ENCODE results near the gene FNBP1. TPM values are rescaled to one million over a fixed set of nuclear protein-coding genes. Genes with fewer than 3 reads are reported as not detected.

FNBP1 gene
- total and polyA plus RNA-seq, 4 donors = 21.9 to 92.9 (median 63.8) TPM

- WGBS, 2 donors = 78% methylated on average over 28 of the region's 28 CpGs
- no peaks in the 10 kb centered on the region for H3K4me1 ChIP-seq (ENCODE audit: control insufficient read depth in 1 of 2, insufficient read depth in 2 of 2, low read length in 2 of 2)
- H3K36me3 ChIP-seq (ENCODE audit: control insufficient read depth in 1 of 2, insufficient read depth in 2 of 2, low read length in 1 of 2) = peaks cover 0 to 9% of the 10 kb centered on the region in 2 donors
- no peak overlapping the region for H3K27ac ChIP-seq (ENCODE audit: low read depth in 1 of 2, low read length in 2 of 2)
- no peaks in the 10 kb centered on the region for H3K27me3 ChIP-seq (ENCODE audit: control insufficient read depth in 1 of 2, insufficient read depth in 2 of 2, low read length in 1 of 2)
- H3K9me3 ChIP-seq (ENCODE audit: control insufficient read depth, low read length) = no peaks in the 10 kb centered on the region
- ATAC-seq (ENCODE audit: low FRiP score) (no peak), DNase-seq (peak in 1 of 2 donors; percentile 62)
- H3K4me3 ChIP-seq (ENCODE audit: low read length in 2 of 2) = no peak overlapping the region
- intact Hi-C loops (cut with DNase I) = no loop called here
Observed at GRCh38 chr9:129880654-129881546, 162.1 kb downstream of the FNBP1 start.

- no peaks in the 10 kb centered on the region for H3K9me3 ChIP-seq (ENCODE audit: control insufficient read depth, low read length)
- DNase-seq = peak in 1 of 2 donors; percentile 75
- no peak overlapping the region for H3K4me3 ChIP-seq (ENCODE audit: low read length in 2 of 2)
- intact Hi-C loops (cut with DNase I) = no loop called here
- no peak for ATAC-seq (ENCODE audit: low FRiP score)
- H3K36me3 ChIP-seq (ENCODE audit: control insufficient read depth in 1 of 2, insufficient read depth in 2 of 2, low read length in 1 of 2) = peaks cover 0 to 15% of the 10 kb centered on the region in 2 donors
- H3K27me3 ChIP-seq (ENCODE audit: control insufficient read depth in 1 of 2, insufficient read depth in 2 of 2, low read length in 1 of 2) = no peaks in the 10 kb centered on the region
- WGBS, 2 donors = 90 to 93% methylated on average over 31 of the region's 31 CpGs
- no peak overlapping the region for H3K27ac ChIP-seq (ENCODE audit: low read depth in 1 of 2, low read length in 2 of 2)
- no peaks in the 10 kb centered on the region for H3K4me1 ChIP-seq (ENCODE audit: control insufficient read depth in 1 of 2, insufficient read depth in 2 of 2, low read length in 2 of 2)
Observed at GRCh38 chr9:129879991-129880653, 162.9 kb downstream of the FNBP1 start.

- 90% methylated on average over 17 of the region's 17 CpGs for WGBS, 2 donors
- Histone ChIP-seq H3K27ac (ENCODE audit: low read depth in 1 of 2, low read length in 2 of 2) (no peak overlapping the region), H3K4me1 (ENCODE audit: control insufficient read depth in 1 of 2, insufficient read depth in 2 of 2, low read length in 2 of 2) (no peaks in the 10 kb centered on the region), H3K36me3 (ENCODE audit: control insufficient read depth in 1 of 2, insufficient read depth in 2 of 2, low read length in 1 of 2) (peaks cover 0 to 18% of the 10 kb centered on the region in 2 donors), H3K9me3 (ENCODE audit: control insufficient read depth, low read length) (no peaks in the 10 kb centered on the region), H3K4me3 (ENCODE audit: low read length in 2 of 2) (no peak overlapping the region), H3K27me3 (ENCODE audit: control insufficient read depth in 1 of 2, insufficient read depth in 2 of 2, low read length in 1 of 2) (no peaks in the 10 kb centered on the region)
- intact Hi-C loops (cut with DNase I) = no loop called here
- no peak for DNase-seq
- no peak for ATAC-seq (ENCODE audit: low FRiP score)
Observed at GRCh38 chr9:129879103-129879699, 163.8 kb downstream of the FNBP1 start.

- peaks cover 0 to 18% of the 10 kb centered on the region in 2 donors for H3K36me3 ChIP-seq (ENCODE audit: control insufficient read depth in 1 of 2, insufficient read depth in 2 of 2, low read length in 1 of 2)
- intact Hi-C loops (cut with DNase I) = no loop called here
- 91% methylated on average over 11 of the region's 11 CpGs for WGBS, 2 donors
- DNase-seq (no peak), ATAC-seq (ENCODE audit: low FRiP score) (no peak)
- no peak overlapping the region for H3K4me3 ChIP-seq (ENCODE audit: low read length in 2 of 2)
- no peaks in the 10 kb centered on the region for H3K9me3 ChIP-seq (ENCODE audit: control insufficient read depth, low read length)
- H3K27ac ChIP-seq (ENCODE audit: low read depth in 1 of 2, low read length in 2 of 2) = no peak overlapping the region
- H3K27me3 ChIP-seq (ENCODE audit: control insufficient read depth in 1 of 2, insufficient read depth in 2 of 2, low read length in 1 of 2) = no peaks in the 10 kb centered on the region
- H3K4me1 ChIP-seq (ENCODE audit: control insufficient read depth in 1 of 2, insufficient read depth in 2 of 2, low read length in 2 of 2) = no peaks in the 10 kb centered on the region
Observed at GRCh38 chr9:129878291-129878690, 164.7 kb downstream of the FNBP1 start.

- Histone ChIP-seq H3K4me1 (ENCODE audit: control insufficient read depth in 1 of 2, insufficient read depth in 2 of 2, low read length in 2 of 2) (no peaks in the 10 kb centered on the region), H3K4me3 (ENCODE audit: low read length in 2 of 2) (no peak overlapping the region), H3K36me3 (ENCODE audit: control insufficient read depth in 1 of 2, insufficient read depth in 2 of 2, low read length in 1 of 2) (peaks cover 0 to 18% of the 10 kb centered on the region in 2 donors), H3K27ac (ENCODE audit: low read depth in 1 of 2, low read length in 2 of 2) (no peak overlapping the region), H3K9me3 (ENCODE audit: control insufficient read depth, low read length) (no peaks in the 10 kb centered on the region), H3K27me3 (ENCODE audit: control insufficient read depth in 1 of 2, insufficient read depth in 2 of 2, low read length in 1 of 2) (no peaks in the 10 kb centered on the region)
- 90 to 94% methylated on average over 7 of the region's 7 CpGs for WGBS, 2 donors
- intact Hi-C loops (cut with DNase I) = no loop called here
- DNase-seq (no peak), ATAC-seq (ENCODE audit: low FRiP score) (no peak)
Observed at GRCh38 chr9:129876815-129877214, 166.2 kb downstream of the FNBP1 start.

- Histone ChIP-seq H3K9me3 (ENCODE audit: control insufficient read depth, low read length) (no peaks in the 10 kb centered on the region), H3K36me3 (ENCODE audit: control insufficient read depth in 1 of 2, insufficient read depth in 2 of 2, low read length in 1 of 2) (peaks cover 0 to 16% of the 10 kb centered on the region in 2 donors), H3K27me3 (ENCODE audit: control insufficient read depth in 1 of 2, insufficient read depth in 2 of 2, low read length in 1 of 2) (no peaks in the 10 kb centered on the region), H3K27ac (ENCODE audit: low read depth in 1 of 2, low read length in 2 of 2) (no peak overlapping the region), H3K4me3 (ENCODE audit: low read length in 2 of 2) (no peak overlapping the region), H3K4me1 (ENCODE audit: control insufficient read depth in 1 of 2, insufficient read depth in 2 of 2, low read length in 2 of 2) (no peaks in the 10 kb centered on the region)
- peak in 1 of 2 donors; percentile 59 for DNase-seq
- ATAC-seq (ENCODE audit: low FRiP score) = no peak
- intact Hi-C loops (cut with DNase I) = no loop called here
- 94 to 95% methylated on average over 26 to 27 of the region's 27 CpGs for WGBS, 2 donors
Observed at GRCh38 chr9:129875687-129876395, 167.1 kb downstream of the FNBP1 start.

- H3K36me3 ChIP-seq (ENCODE audit: control insufficient read depth in 1 of 2, insufficient read depth in 2 of 2, low read length in 1 of 2) = peaks cover 0 to 12% of the 10 kb centered on the region in 2 donors
- H3K9me3 ChIP-seq (ENCODE audit: control insufficient read depth, low read length) = no peaks in the 10 kb centered on the region
- intact Hi-C loops (cut with DNase I) = no loop called here
- H3K27ac ChIP-seq (ENCODE audit: low read depth in 1 of 2, low read length in 2 of 2) = no peak overlapping the region
- H3K27me3 ChIP-seq (ENCODE audit: control insufficient read depth in 1 of 2, insufficient read depth in 2 of 2, low read length in 1 of 2) = no peaks in the 10 kb centered on the region
- no peaks in the 10 kb centered on the region for H3K4me1 ChIP-seq (ENCODE audit: control insufficient read depth in 1 of 2, insufficient read depth in 2 of 2, low read length in 2 of 2)
- ATAC-seq (ENCODE audit: low FRiP score) (no peak), DNase-seq (peak in 1 of 2 donors; percentile 70)
- H3K4me3 ChIP-seq (ENCODE audit: low read length in 2 of 2) = no peak overlapping the region
- WGBS, 2 donors = 86 to 89% methylated on average over 23 of the region's 23 CpGs
Observed at GRCh38 chr9:129875181-129875611, 167.8 kb downstream of the FNBP1 start.

All from aorta (tissue), 5 donors.